SH-SY5Y (cell line): ENCODE data around the gene LRRC40.

Experiments
- GATA2 ChIP-seq: IDR thresholded peaks from 2 replicates; pipeline ENCODE4 v1.6.1; 2011; ENCODE audit warnings: mild to moderate bottlenecking, low read depth, low read length
- GATA3 ChIP-seq: IDR thresholded peaks from 2 replicates; pipeline ENCODE4 v1.6.1; 2011; ENCODE audit warnings: low read depth, mild to moderate bottlenecking, low read length, moderate library complexity

LRRC40 gene

DNA sequence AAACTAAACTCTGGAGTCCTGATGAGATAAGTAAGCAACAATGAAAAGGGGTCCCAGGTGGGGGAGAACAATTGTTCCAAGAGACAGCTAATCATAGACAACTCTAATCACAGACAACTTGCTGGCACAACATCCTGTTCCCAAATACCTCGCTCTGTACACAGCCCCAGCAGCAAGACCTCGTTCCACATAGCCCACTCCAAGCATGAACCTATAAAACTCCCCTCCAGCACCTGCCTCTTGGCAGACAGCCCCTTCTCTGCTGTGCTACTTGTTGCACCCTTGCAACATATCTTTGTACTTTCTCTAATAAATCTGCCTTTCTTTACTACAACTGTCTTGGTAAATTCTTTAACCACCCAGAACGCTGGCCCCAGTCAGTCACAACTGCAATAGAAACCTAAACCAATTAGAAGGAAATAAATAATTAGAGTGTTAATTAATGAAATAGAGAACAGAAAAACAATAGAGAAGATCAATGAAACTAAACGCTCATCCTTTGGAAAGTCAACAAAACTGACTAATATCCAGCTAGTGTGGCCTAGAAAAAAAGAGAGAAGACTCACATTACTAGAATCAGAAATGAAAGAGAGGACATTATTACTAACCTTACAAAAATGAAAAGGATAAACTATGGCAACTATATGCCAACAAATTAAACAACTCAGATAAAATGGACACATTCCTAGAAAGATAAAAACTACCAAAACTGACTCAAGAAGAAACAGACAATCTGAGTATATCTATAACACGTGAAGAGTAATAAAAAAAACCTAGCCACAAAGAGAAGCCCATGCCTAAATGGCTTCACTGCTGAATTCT lies 36.1 kb downstream of the LRRC40 start:
- TF ChIP-seq GATA3 = no peak
- no peak for TF ChIP-seq GATA2

DNA sequence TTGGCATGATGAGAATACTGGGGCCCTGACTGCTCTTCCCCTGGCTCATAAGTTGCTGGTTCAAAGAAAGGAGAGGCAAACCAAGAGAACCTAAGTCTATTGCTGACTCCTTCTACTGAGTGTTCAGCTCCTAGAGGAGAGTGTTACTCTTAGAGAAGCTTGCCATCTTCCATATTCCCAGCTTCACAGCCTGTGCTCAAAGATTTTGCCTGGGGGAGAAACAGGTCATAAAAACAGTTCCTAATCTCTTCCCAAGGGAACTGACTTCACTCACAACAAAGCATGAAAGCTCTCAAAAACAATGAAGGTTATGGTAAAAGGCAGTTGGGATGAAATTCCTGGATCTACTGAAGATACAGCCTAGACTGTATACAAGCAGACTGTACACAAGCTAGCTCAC lies 37.1 kb downstream of the LRRC40 start:
- TF ChIP-seq GATA2 (no peak), GATA3 (no peak)

DNA sequence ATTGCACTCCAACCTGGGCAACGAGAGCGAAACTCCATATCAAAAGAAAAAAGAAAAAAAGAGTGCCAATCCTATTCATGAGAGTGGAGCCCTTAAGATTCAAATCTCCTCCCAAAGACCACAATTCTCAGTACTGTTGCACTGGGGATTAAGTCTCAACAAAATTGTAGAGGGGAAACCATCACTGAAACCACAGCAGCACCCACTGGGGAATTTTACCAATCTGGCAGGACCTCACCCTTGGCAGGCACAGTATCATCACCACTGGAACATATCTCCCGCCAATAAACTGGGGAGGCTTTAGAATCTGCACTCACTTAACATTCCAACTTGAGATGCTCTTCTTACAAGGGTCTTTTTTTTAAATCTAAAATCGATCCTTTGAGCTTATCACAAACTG lies 41.0 kb downstream of the LRRC40 start:
- no peak for TF ChIP-seq GATA3
- TF ChIP-seq GATA2 = no peak

- TF ChIP-seq GATA2 = no peak
- TF ChIP-seq GATA3 = no peak
Observed at GRCh38 chr1:70156529-70157120, 48.8 kb downstream of the LRRC40 start.

DNA sequence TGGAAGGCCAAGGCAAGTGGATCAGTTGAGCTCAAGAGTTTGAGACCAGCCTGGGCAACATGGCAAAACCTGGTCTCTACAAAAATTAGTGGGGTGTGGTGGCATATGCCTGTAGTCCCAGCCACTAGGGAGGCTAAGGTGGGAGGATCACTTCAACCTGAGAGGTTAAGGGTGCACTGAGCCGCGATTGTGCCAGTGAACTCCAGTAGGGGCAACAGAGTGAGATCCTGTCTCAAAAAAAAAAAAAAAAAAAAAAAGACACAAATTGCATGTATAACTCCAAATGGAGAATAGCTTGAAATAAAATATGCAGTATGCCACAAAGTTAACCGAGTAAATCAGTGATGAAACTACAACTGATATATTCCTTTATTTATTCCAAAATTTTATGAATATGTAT lies 51.6 kb downstream of the LRRC40 start:
- TF ChIP-seq GATA3 (no peak), GATA2 (no peak)

- TF ChIP-seq GATA3 = no peak
Observed at GRCh38 chr1:70150444-70150843, 54.9 kb downstream of the LRRC40 start.

DNA sequence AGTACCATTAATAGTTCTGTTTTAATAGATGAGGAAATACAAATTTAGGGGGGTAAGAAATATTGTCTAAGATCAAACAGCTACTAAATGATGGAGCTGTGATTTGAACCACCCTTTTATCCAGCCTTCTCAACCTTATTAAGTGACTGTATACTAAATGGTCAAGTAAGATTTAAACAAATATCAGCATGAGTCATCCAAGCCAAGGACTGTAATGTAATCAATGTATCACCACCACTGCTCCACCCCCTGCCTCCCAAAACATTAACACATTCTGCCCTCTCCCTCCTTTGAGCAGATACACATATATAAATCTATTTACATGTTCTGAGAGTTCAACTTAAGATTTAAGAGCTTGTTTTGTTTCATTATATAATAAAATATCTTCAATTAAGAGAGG lies 58.9 kb downstream of the LRRC40 start:
- TF ChIP-seq GATA3 (no peak), GATA2 (no peak)

GRCh38 chr1:70143048-70143659 lies 62.2 kb downstream of the LRRC40 start:
- TF ChIP-seq GATA3 = no peak
- no peak for TF ChIP-seq GATA2

DNA sequence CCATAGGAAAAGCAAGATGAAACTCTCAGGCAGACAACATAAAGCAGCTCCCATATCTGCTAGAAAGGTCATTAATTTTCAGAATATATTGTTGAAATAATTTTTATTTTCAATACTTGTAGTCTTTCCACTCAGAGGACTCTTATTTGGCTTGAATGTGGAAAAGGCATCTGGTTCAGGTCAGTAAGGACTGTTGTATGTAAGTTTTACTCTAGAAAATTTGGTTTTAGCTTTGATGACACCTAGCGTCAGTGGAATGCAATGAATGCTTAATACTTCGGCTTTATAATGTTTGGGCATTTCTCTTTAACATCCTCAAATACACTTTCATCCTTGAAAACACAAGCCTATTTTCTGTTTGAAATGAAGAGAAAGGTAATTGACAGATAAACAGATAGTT lies 63.3 kb downstream of the LRRC40 start:
- TF ChIP-seq GATA3 (no peak), GATA2 (no peak)

- TF ChIP-seq GATA3 = no peak
- TF ChIP-seq GATA2 = no peak
Observed at GRCh38 chr1:70140894-70141293, 64.5 kb downstream of the LRRC40 start.

- no peak for TF ChIP-seq GATA2
- no peak for TF ChIP-seq GATA3
Observed at GRCh38 chr1:70140343-70140742, 65.0 kb downstream of the LRRC40 start.

DNA sequence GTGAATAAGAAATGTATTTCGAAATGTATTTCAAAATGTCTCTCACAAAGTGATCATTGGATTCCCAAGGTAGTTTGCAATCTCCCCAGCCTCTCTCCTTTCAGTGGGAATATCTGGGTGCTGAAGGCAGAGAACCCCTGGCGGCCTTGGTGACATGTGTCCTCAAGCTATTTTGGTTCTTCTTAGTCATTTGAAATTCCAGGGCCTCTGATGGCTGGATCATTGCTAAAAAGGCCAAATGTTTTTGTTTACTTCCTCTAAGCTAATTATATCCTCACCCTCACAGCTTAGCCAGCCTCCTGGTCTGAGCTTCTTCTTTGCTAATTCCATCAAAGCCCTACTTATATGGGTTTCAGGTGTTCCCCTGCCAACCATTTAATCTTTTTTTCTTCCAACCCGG lies 71.2 kb downstream of the LRRC40 start:
- TF ChIP-seq GATA3 (no peak), GATA2 (no peak)

DNA sequence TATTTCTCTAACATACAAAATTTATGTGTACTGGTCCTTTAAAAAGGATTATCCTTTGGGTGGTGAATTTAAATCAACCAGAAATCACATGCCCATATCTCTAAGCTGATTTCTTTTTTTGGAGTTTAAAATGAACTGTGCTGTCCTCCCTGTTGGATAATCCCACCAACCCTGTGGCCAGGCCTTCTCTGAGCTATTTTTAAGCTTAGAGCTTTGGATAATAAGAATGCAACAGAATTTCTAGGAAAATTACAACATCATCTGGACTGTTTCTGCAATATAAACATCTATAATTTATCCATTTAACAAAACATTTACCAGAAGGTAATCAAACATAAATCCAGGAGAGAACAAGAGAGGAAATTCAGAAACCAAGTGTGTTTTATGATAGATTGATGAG lies 88.3 kb downstream of the LRRC40 start:
- TF ChIP-seq GATA2 (no peak), GATA3 (no peak)

DNA sequence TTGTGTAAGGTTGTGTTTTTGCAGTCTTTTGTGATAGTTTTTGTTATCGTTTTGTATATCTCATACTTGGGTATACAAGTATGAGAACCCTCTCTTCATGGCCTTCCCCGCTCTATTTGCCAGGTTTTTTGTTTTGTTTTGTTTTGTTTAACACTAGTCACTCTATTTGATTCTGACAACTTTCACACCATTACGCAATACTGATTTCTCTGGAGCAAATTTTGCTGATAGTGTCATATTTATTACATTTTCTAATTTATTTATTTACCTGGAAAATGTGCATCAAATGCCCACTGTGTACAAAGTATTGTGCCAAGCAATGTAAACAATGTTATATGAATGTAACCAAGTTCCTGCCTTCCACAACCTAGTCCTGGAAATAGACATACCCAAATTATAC lies 90.1 kb downstream of the LRRC40 start:
- TF ChIP-seq GATA2 (no peak), GATA3 (no peak; the same call in 1 of the 2 replicates)

DNA sequence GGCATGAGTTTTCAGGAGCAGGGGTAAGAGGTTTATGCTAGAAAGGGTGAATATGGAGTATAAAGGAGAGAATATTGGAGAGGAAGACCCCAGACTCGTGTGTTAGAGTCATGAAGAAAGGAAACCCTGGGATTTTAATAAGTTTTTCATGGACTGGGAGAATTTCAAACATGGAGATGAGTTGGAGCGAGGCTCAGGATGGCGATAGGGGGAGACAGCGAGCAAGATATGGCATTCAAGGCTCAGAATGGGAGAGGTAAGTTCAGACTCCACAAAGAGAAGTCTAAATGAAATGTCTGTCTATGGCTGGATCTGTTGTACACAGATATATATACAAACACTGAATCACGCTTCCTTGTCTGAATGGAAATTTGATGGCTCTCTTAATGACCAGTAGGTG lies 92.5 kb downstream of the LRRC40 start:
- TF ChIP-seq GATA2 (no peak), GATA3 (no peak)

- no peak for TF ChIP-seq GATA2
- TF ChIP-seq GATA3 = no peak
Observed at GRCh38 chr1:70109241-70109640, 96.1 kb downstream of the LRRC40 start.
